Left hindlimb (tissue), 1 donor: Measurements from ENCODE around the gene ABCC10.
"Not testable (repeated sequence)": the region's sequence is repeated elsewhere in the genome, so short reads cannot be mapped to it uniquely, and the experiment has no call there.

Experiments
- DNase-seq: peaks from one replicate; pipeline ENCODE4 v3.0.0-alpha.2; 2018

ABCC10 gene, protein sequence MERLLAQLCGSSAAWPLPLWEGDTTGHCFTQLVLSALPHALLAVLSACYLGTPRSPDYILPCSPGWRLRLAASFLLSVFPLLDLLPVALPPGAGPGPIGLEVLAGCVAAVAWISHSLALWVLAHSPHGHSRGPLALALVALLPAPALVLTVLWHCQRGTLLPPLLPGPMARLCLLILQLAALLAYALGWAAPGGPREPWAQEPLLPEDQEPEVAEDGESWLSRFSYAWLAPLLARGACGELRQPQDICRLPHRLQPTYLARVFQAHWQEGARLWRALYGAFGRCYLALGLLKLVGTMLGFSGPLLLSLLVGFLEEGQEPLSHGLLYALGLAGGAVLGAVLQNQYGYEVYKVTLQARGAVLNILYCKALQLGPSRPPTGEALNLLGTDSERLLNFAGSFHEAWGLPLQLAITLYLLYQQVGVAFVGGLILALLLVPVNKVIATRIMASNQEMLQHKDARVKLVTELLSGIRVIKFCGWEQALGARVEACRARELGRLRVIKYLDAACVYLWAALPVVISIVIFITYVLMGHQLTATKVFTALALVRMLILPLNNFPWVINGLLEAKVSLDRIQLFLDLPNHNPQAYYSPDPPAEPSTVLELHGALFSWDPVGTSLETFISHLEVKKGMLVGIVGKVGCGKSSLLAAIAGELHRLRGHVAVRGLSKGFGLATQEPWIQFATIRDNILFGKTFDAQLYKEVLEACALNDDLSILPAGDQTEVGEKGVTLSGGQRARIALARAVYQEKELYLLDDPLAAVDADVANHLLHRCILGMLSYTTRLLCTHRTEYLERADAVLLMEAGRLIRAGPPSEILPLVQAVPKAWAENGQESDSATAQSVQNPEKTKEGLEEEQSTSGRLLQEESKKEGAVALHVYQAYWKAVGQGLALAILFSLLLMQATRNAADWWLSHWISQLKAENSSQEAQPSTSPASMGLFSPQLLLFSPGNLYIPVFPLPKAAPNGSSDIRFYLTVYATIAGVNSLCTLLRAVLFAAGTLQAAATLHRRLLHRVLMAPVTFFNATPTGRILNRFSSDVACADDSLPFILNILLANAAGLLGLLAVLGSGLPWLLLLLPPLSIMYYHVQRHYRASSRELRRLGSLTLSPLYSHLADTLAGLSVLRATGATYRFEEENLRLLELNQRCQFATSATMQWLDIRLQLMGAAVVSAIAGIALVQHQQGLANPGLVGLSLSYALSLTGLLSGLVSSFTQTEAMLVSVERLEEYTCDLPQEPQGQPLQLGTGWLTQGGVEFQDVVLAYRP (N-terminal part only)

DNA sequence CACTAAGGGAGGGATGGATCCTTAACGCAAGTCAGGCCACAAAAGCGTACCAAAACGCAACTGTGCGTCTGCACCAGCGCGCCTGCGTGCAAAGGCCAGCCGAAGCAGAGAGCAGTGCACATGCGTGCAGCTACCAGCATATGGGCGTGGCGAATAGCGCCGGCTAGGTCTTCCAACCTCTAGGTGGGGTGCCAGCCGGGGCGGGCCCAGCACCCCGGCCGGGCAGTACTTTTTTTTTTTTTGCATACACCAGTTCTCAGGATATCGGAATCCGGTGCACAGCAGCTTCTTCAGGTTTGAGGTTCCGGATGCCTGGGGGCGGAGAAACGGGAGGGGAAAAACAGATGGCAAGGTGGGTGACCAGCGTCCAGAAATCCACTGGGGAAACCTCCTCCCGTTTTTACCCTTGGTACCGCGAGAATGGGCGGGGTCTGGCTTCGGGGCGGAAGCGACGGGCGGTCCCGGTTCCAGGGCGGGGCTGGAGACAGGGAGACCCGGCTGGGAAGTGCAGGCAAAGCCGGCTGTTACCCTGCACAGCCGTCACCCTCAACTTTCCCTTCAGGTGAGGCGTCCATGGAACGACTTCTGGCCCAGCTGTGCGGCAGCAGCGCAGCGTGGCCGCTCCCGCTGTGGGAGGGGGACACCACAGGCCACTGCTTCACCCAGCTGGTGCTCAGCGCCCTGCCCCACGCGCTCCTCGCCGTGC, at the start of gene ABCC10:
TSS of gene ABCC10 (plus strand) at position 136 of the 706 bp plus-strand sequence. CDS start at position 574, 438 bp downstream.
- DNase-seq = peak; percentile 96

DNA sequence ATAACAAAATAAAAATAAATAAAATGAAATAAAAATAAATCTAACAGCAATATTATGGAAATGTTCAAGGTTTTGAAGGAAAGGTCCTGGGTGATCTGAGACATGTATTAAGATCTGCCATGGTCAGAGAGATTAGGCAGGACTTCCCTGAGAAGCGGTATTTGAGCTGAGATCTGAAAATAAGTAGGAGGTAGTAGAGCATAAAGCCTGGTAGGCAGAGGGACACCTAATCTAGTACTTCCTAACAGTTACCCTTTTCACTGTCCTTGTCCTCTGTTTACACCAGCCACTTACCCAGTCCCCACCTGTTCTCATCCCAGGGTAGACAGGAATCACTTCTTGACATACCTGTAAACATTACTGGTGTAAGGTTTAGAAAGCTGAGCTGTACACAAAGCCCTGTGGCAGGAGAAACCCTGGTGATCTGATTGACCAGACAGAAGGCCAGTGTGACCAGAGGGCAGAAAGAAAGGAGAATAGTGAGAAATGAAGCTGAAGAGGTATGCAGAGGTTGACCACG, 49.6 kb upstream of the ABCC10 start:
- DNase-seq = no peak

DNA sequence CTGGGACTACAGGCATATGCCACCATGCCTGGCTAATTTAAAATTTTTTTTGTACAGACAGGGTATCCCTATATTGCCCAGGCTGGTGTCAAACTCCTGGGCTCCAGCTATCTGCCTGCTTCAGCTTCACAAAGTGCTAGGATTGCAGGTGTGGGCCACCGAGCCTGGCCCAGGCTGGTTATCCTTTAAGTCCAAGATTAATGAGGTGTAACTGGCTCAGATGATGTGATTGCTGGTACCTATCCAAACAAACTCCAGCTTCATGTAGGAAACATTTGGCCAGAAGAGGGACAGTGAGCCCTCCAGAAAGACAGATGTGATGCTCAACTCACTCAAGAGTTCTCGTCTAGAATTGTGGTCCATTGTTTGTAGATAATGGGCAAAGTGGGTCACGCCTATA, 48.7 kb upstream of the ABCC10 start:
- DNase-seq = no peak

DNA sequence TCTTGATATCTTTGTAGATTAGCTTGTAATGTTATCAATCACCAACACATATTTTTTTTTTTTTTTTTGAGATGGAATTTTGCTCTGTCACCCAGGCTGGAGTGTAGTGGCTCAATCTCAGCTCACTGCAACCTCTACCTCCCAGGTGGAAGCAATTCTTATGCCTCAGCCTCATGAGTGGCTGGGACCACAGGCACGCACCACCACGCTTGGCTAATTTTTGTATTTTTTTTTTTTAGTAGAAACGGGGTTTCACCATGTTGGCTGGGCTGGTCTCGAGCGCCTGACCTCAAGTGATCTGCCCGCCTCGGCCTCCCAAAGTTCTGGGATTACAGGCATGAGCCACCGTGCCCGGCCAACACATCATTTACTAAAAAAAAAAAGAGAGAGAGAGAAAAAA, 46.5 kb upstream of the ABCC10 start:
- not testable (repeated sequence) for DNase-seq

DNA sequence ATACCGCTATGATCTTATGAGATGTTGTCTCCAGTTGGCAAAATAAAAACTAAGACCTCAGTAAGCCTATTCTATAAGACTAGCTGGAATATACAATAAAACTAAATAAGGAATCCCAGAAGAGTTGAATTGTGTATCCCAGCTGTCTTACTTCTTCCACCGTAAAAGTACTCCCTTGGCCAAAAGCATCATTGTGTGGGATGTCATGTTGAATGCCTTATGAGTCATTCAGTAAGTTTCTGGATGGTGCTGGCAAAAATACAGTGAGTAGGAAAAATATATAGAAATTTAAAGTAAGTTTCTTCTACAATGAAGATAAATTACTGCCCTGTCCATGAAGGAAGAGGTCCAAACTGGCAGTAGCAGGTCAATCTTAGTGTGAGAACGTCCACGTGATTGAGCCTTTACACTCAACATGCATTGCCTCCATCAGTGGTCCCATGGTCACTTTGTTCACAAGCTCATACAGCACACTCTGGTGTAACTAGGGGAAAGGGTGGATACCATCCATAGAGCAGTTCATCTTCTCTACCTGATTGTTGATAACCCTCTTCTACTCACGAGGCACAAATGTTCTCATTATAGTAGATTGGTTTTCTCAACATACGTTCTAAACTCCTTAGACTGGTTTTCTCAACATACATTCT, 44.2 kb upstream of the ABCC10 start:
- no peak for DNase-seq

DNA sequence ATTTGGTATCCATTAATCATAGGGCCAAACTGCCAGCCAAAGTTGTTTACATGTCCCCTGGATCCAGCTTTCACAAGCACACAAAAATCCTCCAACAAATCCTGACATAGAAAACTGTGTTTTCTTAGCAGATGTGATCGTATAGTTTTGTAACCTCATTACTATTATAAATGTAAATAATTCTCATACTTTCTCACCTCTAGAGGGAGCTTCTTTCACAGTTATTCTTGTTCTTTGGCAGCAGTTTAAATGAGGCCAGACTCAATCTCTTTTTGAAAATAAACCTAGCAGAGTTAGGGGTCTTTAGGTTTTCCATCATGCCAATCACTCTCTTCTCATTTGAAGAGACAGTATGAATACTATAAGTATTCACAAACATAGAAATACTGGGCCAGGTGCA, 40.8 kb upstream of the ABCC10 start:
- no peak for DNase-seq

DNA sequence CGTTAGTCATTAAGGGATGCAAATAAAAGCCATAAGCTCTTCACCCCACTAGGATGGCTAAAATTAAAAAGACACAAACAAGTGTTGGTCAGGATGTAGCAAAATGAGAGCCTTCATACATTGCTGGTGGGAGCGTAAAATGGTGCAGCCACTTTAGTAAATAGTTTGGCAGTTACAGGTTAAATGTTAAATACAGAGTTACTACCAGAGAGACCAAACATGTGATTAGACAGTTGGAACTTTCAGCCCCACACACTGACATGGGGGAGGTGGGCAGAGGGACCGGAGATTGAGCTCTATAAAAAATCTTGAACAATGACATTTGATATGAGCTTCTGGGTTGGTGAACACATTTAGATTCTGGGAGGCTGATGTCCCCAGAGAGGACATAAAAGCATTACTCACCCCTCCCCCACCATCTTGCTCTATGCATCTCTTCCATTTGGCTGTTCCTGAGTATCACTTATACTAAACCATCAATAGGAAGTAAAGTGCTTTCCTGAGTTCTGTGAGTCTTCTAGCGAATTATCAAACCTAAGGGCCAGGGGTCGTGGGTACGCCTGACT, 37.5 kb upstream of the ABCC10 start:
- DNase-seq = no peak

DNA sequence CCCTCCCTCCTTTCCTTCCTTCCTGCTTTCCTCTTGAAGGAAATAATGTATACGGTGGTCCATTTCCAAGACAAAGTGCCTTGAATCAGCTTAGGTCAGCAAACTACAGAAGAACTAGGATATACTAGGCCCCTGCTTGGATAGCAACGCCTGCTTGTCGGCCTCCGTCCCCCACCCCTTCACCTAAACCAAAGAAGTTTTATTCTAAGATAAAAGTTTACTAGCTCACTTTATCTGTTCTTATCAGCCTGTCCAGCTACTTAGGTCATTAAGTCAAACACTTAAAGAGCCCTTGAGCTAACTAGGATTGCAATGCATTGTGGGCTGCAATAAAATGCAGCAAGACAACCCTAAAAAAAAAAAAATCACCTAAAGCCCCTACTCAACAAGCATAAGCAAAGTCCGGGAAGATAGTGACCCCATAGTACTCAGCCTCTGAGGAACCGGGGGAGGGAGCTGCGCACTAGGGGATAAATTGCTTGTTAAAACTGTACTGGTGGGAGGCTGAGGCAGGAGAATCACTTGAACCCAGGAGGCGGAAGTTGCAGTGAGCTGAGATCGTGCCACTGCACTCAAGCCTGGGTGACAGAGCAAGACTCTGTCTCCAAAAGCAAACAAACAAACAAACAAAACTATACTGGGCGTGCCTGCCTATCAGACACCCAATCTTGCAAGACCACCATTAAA, 36.4 kb upstream of the ABCC10 start:
- DNase-seq = not testable (repeated sequence)

DNA sequence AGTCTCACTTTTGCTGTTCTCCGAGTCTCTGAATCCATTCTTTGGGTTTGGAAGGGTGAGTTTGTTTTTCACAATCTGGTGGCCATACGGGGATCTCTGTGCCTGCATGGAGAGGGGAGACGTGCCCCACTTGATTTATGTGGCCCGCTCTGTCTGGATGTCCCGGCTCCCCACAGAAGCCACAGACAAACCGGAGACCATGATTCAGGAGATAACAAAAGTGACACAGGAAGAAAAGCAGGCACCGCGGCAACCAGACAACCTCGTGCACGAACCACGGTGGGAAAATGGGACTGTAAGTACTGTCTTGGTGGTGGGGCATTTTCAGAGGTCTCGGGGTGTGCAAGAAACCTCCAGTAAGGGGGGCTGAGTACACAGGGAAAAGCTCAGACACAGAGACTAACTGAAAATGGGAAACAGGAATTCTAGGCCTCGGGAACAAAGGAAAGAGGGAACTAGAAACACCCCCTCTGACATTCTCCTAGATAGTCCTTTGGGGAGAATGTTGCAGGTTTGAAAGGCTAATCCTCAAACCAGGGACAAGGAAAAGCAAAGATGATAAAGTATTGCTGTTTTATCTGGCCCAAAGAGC, 35.8 kb upstream of the ABCC10 start:
- DNase-seq = peak; percentile 42

DNA sequence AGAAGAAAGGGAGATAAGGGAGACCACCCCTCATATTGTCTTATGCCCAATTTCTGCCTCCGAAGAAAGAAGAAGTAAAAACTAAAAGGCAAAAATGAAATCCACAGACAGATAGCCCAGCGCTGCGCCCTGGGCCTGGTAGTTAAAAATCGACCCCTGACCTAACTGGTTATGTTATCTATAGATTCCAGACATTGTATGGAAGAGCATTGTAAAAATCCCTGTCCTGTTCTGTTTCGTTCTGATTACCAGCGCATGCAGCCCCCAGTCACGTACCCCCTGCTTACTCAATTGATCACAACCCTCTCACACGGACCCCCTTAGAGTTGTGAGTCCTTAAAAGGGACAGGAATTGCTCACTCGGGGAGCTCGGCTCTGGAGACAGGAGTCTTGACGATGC, 34.2 kb upstream of the ABCC10 start:
- not testable (repeated sequence) for DNase-seq

DNA sequence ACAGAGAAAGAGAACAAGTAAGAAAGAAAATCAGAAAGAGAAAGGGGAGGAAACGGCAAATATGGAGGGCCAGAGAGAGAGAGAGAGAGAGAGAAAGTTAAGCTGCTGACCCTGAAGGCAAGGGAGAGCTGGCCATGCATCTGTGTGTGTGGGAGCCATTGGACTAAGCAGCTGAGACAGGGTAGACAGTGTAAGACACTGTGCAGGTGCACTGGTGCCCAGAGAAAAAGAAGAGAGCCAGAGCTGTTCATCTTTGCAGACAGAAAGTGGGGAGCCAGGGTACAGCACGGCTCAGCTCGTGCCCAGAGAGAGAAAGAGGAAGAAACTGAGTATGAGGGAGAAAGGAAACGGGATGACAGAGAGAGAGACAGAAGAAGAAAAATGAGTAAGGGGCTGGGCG, 33.7 kb upstream of the ABCC10 start:
- DNase-seq = no peak

DNA sequence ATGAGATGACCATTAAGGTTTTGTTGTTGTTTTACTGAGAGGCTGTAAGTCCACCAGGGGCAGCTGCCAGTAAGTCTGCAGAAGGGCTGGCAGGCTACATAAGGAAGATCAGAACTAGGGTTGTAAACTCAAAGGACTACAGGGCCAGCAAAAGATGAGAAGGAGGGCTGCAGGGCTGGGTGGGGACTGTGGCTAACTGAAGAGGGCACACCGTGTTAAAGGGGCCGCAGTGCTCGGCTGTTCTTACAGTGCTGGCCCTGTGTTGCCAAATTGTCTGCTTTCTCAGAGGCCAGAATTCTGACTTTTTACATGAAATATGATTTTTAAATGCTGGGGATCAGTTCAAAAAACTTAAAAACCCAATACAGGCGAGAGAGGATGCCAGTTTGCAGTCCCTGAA, 32.4 kb upstream of the ABCC10 start:
- DNase-seq = no peak

DNA sequence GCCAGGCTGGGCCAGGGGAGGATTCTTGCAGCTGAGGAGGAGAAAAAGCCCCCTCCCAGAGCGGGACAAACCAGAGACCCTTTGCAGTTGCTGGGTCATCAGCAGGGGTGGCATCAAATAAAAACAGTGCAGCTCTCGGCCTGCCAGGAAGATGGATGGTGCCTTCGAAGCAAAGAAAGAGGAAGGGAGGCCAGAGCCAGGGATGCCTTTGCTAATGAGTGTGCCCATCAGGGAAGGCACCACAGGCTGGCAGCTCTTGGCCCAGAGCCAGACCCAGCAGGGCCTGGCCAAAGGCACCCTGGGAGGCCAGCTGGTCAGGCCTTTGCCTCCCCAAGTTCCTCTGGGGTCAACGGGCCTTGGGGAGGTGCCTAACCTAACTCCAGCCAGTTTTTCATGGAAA, 31.6 kb upstream of the ABCC10 start:
- no peak for DNase-seq

DNA sequence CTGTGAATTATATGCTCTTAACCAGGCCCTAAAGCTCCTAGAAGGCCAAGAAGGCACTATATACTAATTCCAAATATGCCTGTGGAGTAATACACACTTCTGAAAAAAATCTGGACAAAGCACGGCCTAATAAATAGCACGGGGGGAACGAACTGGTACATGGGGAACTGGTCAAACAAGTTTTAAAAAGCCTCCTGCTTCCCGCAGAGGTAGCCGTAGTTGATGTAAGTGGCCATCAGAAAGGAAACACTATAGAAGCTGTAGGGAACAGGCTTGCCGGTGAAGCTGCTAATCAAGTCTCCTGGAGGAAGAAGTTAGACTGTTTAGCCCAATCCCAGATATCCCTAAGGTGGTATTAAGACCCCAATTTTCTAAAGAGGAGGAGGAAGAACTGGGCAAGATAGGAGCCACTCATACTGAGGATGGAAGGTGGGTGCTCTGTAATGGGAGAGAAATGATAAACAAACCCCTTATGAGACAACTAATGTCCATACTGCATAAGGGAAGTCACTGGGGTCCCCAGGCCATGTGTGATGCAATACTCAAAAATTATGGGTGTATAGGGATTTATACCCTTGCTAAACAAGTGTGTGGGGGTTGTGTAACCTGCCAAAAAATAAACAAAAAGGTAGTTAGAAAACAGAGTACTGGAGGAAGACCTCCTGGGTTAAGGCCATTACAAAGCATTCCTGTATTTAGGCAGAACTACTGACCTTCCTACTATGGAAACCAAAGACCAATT, 30.8 kb upstream of the ABCC10 start:
- DNase-seq = no peak

DNA sequence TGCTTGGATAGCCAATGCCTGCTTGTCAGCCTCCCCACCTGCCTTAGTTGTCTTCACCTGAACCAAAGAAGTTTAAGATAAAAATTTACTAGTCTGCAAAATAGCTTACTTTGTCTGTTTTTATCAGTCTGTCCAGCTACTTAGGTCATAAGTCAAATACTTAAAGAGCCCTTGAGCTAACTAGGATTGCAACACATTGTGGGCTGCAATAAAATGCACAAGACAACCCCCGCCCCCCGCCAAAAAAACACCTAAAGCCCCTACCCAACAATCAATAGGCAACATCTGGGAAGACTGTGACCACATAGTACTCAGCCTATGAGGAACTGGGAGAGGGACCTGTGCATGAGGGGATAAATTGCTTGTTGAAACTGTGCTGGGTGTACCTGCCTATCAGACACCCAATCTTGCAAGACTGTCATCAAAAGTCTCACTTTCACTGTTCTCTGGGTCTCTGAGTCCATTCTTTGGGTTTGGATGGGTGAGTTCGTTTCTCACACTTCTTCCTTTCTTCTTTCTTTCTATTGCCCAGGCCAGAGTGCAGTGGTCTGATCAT, 27.3 kb upstream of the ABCC10 start:
- DNase-seq = no peak

DNA sequence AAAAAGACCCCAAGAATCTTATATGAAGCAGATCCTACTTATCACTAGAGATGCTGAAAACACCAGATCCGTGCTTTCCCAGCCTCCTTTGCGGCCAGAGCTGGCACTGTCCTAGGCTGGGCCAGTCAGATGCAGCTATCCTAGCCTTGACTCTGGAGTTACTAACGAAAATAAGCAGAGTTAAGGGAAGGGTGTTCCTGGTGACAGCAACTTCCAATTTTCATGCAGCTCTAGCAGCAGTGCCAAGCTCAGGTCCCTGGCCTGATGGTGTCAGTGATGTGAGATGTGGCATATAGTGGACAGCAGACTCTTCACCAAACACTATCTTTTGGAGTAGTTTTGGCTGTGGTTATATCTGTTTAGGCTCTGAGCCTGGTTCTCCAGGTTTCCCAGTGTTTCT, 25.6 kb upstream of the ABCC10 start:
- no peak for DNase-seq

DNA sequence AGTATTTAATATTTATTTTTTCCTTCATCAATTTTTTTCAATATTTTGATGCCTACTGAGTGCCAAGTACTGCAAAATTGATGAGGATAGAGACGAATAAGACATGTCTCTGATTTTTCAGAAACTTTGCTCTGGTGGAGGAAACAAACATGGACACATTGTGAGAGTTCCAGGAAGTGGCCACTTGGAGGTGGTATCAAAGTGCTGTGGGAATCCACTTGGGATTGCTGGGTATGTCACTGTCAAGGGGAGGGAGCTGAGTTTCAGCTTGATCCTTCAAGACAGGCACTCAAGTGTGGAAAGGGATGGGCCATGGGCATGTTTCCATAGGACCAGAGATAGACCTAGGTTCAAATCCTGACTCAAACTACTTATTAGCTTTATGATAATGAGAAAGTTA, 24.5 kb upstream of the ABCC10 start:
- no peak for DNase-seq

DNA sequence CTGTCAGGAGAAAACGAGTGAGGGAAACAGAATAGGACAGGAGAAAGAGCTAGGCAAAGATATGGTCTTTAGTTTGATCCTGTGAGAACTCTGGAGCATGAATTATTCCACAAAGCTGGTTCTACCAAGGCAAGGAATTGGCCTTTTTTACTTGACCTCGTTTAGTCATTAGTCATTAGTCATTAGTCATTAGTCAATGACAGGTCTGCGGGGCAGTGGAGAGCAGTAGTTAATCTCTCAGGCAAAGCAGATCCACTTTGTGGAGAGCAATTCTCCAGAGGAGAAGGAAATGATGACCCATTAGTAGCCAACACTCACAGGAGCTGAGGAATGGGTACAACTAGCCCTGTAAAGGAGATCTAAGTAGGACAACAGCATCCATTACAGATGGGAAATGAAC, 22.0 kb upstream of the ABCC10 start:
- DNase-seq = no peak

DNA sequence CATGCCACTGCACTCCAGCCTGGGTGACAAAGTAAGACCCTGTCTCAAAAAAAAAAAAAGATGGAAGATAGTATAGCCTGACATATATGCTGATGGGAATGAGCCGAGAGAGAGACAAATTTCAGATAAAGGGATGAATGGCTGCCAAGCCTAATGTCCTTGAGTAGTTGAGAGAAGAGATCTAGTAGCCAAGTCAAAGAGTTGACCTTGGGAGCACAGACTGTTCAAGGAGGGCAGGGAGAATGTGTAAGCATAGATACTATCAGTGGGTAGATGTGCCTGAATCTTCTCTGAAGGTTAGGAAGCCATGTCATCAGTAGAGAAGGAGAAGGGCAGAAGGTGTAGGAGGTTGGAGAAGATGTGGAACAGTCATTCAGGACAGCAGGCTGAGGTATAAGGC, 20.0 kb upstream of the ABCC10 start:
- no peak for DNase-seq
